ENCODE measurements around the gene PLA2G4F. TPM values are rescaled to one million over a fixed set of nuclear protein-coding genes. Genes with fewer than 3 reads are reported as not detected.
"Not testable (repeated sequence)": the region's sequence is repeated elsewhere in the genome, so short reads cannot be mapped to it uniquely, and the experiment has no call there.

Gene PLA2G4F
- total RNA-seq, 1 donor from 2014 or later, result 3.2 TPM

DNA sequence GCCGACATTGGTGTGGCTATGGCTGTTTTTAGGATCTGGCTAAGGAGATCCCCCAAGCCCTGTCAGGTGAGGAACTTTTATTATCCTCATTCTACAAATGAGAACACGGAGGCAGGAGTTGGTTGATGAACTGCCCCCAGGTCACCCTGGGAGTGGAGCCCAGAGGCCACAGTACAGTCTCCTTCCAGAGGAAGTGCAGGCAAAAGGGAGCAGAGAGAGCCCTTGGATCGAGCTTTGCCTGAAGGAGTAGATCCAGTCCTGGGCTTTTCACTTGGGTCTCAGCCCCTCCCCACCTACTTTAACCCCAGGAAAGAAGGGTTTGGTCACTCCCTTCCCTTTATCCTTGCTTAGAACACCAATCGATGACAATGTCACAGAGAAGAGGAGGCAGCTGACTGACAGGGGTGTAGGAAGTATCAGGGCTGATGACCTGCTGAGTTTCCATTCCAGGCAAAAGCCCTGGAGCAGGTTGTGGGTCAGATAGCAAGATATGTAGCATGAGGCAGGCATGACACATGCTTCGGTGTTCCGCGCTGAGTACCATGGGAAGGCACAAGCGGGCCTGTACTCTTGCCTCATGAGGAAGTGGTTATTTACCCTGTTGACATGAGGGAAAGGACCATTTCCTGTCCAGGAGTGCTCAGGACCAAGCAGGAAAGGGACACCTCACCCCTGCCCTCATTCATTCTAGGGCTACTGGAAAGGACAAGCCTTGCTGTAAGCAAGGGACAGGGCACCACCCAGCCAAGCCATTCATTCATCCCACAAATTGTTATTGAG lies 56.2 kb downstream of the PLA2G4F start:
- no peak for DNase-seq (ENCODE audit: low spot score)

DNA sequence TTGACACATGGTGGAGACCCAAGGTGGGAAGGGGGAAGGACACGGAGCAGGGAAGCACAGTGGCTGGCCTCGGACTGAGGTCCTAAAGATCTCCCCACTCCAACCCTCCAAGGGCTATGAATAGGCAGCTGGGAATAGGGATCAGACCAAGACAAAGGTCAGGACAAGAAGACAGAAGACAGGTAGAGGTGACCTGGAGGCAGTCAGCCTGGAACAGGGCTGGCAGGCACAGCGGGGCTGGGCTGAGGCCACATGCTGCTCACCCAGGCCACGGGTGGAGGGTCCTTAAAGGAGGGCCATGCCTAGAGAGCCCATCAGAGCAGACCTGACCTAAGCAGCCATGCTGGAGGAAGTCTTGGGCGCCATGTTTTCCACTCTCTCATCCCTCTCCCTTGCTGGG lies 59.4 kb downstream of the PLA2G4F start:
- DNase-seq (ENCODE audit: low spot score), result no peak

DNA sequence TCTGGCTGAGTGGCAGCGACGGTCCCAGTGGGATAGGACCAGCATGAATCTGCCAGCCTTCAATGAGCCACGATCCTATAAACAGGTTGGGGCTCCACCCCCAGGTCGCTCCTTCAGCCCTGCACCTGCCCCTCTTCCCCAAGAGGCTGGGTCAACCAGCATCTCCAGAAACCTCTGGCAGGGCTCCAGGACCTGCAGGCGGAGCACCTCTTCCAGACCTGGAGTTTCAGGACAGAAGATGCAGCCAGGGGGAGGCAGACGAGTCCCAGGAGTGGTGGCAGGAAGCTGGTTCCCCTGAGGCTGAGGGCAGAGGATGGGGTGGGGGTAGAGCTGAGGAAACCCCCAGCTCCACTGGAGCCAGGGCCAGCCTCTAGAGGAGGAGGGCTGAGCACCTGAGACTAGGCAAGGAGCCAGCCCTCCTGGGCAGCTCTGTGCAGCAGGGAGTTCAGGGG lies 61.9 kb downstream of the PLA2G4F start, which contains the start of gene PLA2G4D:
Gene PLA2G4D, minus strand, starts transcription at position 51 of the 452 bp plus-strand sequence. CDS start 103 bp downstream, outside the sequence.
- DNase-seq (ENCODE audit: low spot score), result no peak

DNA sequence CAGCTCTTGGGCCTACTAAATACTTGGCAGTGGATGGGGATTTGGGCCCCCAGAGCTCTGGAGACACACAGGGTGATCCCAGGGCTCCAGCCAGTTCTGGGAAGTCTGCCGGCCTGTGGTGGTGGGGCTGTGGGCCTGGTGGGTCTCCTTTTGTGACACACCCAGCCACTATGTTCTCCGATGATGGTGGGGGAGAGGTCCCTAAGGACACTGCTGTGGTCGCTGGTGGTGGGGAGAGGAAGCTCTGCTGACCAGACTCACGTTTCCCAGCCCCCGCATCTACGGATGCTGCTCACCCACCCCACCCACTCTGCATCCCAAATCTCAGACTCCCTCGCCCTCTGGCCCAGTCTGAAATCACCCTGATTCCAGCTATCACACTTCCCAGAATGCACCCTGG lies 62.5 kb downstream of the PLA2G4F start:
- DNase-seq (ENCODE audit: low spot score), result no peak

DNA sequence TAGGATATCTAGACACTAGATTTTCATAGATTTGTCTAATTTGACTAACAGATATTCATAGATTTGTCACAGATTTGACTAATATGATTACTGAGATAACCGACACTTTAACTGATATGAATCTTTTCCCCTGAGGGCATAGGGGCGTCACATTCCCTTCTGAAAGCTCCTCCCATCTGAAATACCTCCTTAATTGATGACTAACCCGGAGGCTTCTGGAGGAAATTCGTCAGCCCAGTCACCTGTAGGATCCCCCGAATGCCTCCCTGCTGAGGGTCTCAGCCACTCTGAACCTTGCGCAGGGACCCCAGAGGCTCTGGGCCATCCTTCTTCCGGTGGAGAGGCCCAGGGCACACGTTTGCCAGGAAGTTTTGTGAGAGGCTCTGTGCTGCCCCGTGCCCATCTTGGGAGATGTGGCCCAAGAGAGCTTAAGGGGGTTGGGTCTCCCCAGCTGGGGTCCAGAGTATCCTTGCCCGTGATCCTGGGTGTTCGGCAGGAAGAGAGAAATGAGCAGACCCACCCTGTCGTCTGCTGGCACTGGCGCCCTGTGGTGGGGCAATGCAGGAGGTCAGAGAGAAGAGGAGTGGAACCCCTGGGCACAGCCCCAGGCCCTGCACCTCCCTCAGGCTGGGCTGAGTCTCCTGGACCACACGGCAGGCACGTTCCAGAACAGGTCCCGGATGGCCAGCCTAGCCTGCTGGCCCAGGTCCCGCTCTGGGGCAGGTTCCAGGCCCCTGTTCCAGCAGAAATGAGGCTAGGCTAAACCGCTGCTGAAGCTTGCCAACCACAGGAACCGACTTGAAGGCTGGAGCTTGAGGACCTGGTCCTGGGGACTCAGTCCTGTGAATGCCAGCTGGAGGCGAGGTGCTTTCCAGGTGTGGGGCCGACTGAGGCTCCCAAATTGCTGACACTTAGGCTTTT lies 63.8 kb downstream of the PLA2G4F start:
- DNase-seq (ENCODE audit: low spot score), result no peak

DNA sequence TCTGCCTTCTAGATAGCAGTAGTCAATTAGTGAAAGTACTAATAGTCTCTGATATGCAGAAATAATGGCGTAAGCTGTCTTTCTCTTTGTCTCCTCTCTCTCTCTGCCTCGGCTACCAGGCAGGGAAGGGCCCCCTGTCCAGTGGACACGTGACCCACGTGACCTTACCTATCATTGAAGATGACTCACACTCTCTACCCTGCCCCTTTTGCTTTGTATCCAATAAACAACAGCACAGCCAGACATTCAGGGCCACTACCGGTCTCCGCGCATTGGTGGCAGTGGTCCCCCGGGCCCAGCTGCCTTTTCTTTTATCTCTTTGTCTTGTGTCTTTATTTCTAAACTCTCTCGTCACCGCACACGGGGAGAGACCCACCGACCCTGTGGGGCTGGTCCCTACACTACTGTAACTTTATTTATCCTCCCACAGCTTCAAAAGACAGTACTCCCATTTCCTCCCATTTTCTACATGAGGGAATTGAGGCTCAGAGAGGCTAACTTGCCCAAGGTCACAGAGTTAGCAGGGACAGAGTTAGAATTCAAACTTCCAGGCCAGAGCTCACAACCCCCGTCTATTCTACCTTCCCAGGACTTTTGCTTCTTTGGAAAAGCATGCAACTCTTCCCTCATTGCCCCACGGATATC lies 64.6 kb downstream of the PLA2G4F start:
- not testable (repeated sequence) for DNase-seq (ENCODE audit: low spot score)

DNA sequence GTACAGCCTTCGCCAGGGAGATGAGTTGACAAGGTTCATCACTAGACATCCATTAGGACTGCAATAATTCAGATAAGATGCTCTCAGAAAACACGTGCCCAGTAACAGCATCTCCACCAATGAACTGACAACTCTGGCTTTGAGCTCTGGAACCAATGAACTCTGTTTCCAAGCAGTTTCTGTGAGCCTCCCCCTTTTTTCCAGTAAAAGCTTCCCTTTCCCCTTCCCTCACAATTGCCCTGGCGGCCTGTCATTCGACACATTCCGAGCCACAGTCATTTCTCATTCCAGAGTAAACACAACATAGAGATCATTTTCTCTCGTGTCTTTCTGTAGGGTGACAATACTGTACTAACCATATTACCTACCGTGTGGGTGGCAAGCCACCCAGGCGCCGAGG lies 65.7 kb downstream of the PLA2G4F start:
- DNase-seq (ENCODE audit: low spot score), result no peak

DNA sequence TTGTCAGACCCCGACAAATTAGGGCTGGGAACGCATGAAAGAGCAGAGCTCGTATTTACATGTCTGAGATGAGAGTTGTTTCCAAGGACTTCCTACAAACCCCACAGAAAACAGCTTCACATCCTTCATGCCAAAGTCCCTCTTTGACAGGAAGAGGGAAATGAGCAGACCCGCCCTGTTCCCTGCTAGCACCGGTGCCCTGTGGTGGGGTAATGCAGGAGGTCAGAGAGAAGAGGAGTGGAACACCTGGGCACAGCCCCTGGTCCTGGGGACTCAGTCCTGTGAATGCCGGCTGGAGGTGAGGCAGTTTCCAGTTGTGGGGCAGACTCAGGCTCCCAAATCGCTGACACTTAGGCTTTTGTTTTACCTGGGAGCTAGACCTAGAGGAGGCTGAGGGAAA lies 66.1 kb downstream of the PLA2G4F start:
- no peak for DNase-seq (ENCODE audit: low spot score)

DNA sequence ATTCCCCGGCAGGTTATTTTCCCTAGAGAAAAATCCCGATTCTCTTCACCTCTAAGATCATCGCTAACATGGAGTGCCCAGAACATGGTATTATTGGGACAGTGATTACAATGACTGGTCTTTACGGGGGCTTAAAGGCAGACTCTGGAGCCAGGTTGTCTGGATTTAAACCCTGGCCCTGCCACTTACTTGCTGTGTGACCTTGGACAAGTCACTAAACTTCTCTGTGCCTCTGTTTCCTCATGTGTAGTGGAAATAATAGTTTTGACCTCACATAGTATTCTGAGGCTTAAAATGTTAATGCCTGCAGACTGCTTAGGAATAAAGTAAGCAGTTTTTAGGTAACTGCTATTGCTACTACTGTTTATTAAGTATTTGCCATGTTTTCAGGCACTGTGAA lies 66.5 kb downstream of the PLA2G4F start:
- DNase-seq (ENCODE audit: low spot score), result no peak

Other genes starting within 250 kb of the PLA2G4F start
- gene EHD4, start 184.1 kb downstream of the PLA2G4F start, total RNA-seq, result 39.7 TPM
- gene PLA2G4E, start 135.6 kb downstream of the PLA2G4F start, total RNA-seq, result 0.09 TPM
- gene PLA2G4D, start 62.1 kb downstream of the PLA2G4F start, total RNA-seq, result not detected
- 75.1 TPM for gene VPS39, start 51.7 kb upstream of the PLA2G4F start, total RNA-seq
- 31.6 TPM for gene GANC, start 116.6 kb upstream of the PLA2G4F start, total RNA-seq
- gene TMEM87A, start 116.8 kb upstream of the PLA2G4F start, total RNA-seq, result 46.2 TPM
- 8.1 TPM for gene CAPN3, start 202.9 kb upstream of the PLA2G4F start, total RNA-seq